HG02938 (cell line): Measurements from ENCODE around the gene ATP5F1A.
"Not testable (repeated sequence)": the region's sequence is repeated elsewhere in the genome, so short reads cannot be mapped to it uniquely, and the experiment has no call there.

ENCODE experiments used
- ATAC-seq: cut with Tn5 transposase; IDR thresholded peaks from one replicate; pipeline ENCODE4 v1.9.1; 2021; ENCODE audit warnings: mild to moderate bottlenecking, moderate library complexity; ENCODE audit not compliant: unreplicated experiment

ATP5F1A gene

DNA sequence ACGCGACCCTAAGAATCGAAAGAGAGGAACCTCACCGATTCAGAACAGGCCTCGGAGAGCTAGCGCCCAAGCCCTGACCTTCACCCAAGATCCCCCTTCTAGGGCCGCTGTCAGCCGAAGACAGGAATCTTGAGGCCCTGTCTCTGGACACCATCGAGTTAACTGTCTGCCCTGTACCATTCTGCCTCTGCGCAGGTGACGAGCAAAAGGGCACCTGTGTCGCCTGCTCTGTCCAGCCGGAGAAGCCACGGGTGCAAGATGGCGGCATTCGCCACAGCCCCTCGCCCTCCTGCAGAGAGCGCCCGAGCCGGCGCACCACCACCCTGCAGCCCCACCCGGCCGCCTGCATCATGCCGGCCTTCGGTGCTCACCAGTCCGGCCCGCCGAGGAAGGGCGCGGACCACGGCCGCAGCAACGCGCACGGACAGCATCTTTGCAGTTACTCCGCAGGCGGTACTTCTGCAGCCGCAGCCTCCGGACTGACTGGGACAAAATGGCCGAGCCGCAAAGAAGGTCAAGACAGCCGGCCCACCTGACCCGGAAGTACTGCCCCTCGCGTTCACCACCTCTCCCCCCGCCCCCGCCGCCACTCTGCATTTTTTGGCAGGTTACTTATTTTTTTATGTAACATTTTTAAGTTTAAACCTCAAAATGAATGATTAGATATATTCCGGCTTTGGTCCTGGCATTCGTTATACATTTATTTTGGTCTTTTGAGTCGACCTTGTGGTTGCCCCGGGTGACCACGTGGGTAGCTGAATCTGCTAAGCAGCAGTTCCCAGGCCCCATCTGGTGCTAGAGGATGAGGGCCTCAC, at the start of gene ATP5F1A:
TSS of gene ATP5F1A (minus strand) at position 496 of the 815 bp plus-strand sequence. CDS start at position 431, 65 bp downstream.
- peak; percentile 78 for ATAC-seq

DNA sequence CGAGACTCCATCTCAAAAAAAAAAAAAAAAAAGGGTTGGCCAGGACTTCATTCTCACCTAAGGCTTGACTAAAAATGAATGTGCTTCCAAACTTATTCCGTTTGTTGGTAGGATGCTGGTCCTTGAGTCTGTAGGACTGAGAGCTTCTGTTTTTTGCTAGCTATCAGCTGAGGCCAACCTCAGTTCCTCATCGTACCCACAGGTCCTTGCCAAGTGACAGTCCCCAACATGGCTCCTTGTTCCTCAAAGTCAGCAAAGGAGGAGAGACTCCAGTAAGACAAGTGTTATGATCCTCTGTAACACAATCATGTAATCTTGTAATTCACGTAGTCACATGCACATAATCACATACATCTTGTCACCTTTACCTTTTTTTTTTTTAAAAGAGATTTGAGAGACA, 43.1 kb upstream of the ATP5F1A start:
- ATAC-seq, result no peak

DNA sequence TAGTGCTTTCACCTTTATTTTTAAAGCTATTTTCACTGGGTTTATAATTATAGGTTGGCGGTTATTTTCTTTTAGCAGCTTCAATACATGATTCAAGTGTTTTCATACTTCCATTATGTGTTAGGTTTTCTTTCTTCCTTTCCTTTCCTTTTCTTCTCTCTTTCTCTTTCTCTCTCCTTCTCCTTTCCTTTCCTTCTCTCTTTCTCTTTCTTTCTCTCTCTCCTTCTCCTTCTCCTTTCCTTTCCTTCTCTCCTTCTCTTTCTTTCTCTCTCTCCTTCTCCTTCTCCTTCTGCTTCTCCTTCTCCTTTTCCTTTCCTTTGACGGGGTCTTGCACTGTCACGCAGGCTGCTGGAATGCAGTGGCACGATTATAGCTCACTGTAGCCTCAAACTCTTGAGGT, 42.1 kb upstream of the ATP5F1A start:
- no peak for ATAC-seq

DNA sequence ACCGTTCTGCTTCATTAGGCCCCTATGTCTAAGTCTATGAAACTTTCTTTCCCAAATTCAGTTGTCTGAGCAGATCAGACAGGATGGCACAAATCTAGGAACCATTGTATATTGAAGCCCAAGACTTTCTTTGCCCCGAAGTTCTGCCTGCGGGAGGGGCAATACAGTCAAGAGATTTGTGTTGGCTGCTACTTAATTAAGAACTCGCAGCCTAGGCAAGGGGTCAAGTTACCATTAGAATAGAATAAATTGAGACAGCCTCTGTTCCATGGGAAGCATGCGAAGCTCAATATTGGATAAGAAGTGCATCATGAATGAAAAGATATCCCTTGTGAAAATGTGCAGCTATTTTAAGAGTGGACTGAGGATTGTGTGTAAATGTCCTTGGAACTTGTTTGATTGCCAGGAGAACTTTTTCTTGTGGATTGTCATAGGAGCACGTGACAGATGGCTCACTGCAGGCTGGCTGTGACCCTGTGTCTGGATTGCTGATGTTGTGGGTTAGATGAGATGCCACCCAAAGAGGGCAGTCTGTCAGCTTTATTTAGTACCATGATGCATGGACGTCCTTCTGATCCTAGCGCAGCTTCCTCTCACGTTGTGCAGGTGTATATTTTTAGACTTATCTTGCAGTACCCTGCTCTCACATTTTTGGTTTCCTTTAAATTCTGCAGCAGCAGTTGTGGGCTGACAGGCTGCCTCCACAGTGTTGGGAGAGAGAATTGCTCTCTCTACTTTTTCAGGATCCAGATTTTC, 37.0 kb upstream of the ATP5F1A start:
- no peak for ATAC-seq

DNA sequence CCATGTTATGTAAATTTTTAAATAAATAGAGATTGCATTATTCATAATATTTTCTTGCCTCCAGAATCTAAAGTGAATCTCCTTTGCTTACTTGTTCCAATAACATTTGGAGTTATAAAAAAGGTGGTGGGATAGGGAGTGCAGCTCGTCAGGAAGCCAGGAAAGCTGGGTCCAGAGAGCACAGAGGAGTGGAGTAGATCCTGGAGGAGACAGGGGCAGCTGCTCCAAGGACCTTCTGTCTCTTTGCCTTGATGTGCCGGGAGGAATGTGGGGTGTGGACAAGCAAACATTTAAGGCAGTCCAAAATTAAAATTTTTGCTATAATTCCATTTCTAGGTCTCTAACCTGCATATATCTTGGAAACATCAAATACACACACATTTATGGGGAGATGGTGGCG, 35.4 kb upstream of the ATP5F1A start:
- ATAC-seq, result no peak

DNA sequence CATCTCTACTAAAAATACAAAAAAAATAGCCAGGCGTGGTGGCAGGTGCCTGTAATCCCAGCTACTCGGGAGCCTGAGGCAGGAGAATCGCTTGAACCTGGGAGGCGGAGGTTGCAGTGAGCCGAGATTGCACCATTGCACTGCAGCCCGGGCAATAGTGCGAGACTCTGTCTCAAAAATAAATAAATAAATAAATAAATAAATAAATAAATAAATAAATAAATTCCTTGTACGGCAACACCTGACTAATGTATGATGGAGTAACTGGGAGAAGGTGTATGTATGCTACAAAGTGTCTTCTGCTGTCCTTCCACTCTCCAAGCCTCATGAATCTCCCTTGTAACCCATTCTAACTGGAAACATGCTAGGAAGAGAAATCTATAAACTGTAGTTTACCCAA, 32.5 kb upstream of the ATP5F1A start:
- ATAC-seq, result not testable (repeated sequence)

DNA sequence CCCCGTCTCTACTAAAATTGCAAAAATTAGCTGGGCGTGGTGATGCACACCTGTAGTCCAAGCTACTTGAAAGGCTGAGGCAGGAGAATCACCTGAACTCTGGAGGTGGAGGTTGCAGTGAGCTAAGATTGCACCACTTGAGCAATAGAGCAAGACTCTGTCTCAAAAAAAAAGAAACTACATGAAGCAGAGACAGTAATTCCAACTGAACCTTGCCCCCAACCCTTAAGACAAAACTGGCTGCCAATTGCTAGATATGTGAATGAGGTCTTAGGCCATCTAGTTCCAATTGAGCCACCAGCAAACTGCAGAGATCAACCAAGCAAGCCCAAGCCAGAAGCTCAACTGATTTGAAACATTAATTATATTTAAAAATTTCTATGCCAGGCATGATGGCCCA, 32.0 kb upstream of the ATP5F1A start:
- no peak for ATAC-seq

DNA sequence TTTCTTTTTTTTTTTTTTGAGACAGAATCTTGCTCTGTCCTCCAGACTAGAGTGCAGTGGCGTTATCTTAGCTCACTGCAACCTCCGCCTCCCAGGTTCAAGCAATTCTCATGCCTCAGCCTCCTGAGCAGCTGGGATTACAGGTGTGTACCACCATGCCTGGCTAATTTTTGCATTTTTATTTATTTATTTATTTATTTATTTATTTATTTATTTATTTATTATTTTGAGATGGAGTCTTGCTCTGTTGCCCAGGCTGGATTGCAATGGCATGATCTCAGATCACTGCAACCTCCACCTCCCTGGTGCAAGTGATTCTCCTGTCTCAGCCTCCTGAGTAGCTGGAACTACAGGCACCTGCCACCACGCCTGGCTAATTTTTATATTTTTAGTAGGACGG, 28.5 kb upstream of the ATP5F1A start:
- ATAC-seq, result not testable (repeated sequence)

DNA sequence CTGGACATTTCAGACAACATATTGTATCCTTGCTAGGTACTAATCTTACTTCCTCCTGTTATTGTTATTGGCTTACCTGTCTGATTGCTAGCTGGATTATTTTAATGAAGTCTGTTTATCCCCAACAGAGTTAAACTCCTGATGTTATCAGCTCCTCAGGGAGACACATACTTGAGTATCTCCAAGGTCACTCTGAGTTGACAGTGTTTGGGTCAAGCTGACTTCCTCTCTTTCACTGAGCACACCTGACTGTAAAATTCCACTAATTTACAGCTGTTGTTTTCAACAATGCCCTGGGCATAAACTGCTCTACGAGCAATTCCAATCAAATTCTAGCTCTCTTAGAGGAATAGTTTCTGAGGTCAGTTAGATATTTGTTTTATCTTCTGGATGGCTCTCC, 15.7 kb upstream of the ATP5F1A start:
- ATAC-seq, result no peak

DNA sequence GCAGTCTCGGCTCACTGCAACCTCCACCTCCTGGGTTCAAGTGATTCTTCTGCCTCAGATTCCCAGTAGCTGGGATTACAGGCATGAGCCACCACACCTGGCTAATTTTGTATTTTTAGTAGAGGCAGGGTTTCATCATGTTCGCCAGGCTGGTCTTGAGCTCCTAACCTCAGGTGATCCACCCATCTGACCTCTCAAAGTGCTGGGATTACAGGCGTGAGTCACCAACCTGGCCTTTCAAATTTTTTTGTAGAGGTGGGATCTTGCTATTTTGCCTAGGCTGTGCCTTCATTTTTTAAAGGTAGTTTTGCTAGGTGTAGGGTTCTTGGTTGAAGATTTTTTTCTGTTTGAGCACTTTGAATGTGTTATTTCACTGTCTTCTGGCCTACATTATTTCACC, 12.3 kb upstream of the ATP5F1A start:
- ATAC-seq, result no peak

DNA sequence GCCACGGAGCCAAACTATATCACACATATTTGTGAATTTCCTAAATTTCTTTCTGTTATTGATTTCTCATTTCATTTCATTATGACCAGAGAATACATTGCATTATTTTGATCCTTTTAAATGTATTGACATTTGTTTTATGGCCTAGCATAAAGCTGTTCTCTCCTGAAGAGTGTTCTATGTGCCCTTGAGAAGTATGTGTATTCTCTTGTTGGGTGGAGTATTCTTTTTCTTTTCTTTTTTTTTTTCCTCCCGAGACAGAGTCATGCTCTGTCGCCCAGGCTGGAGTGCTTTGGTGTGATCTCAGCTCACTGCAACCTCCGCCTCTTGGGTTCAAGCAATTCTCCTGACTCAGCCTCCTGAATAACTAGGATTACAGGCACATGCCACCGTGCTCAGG, 11.3 kb upstream of the ATP5F1A start:
- no peak for ATAC-seq

DNA sequence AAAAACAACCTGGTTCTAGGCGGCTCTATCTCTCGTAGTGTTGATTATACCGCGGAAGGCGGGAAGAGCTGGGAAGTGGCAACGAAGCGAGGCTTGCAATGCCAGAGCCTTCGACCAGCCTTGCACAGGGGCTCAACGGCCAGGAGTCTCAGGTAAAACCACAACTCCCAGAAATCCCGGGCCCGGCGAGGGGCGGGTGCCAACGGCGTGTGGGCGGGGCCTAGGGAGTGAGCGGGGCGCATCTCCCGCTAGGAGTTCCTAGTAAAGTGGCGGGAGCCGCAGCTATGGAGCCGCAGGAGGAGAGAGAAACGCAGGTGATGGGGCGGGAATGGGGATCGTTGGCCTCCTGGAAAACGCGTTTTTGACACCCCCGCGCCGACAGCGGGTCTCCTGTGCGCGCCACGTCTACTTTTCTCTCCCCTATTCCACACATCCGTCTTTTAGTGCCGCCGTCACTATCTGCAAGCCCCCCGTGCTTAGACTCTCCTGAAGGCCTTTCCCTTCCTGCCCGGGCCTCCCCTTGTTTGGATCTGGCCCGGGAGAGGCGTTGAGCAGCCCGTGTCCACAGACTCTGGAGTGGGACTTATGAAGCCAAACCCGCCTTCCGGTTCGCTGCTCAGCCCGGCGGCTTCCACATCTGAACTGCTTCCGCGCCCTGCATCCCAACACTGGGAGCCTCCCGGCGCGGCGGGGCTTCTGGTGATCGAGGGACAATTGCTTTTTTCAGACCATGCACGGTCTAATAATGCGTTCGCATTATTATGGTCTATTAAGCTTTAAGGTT, 6.2 kb upstream of the ATP5F1A start, which contains the start of gene HAUS1:
TSS of gene HAUS1 (plus strand) at position 258 of the 784 bp plus-strand sequence. CDS start at position 285, 27 bp downstream.
- ATAC-seq, result no peak

DNA sequence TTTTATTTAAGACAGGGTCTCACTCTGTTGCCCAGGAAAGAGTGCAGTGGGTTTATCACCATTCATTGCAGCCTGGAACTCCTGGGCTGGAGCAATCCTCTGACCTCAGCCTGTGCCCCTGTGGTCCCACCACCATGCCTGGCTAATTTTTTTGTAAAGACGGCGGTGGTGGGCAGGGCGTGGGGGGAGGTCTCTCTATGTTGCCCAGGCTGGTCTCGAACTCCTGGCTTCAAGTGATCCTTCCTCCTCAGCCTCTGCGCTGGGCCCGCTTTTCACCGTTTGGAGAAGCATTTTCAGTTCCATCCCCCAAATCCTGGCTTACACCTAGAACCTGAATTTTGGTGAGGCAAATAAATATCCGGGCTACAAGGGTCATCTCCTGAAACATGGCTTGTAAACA, 1.4 kb upstream of the ATP5F1A start:
- ATAC-seq, result no peak

DNA sequence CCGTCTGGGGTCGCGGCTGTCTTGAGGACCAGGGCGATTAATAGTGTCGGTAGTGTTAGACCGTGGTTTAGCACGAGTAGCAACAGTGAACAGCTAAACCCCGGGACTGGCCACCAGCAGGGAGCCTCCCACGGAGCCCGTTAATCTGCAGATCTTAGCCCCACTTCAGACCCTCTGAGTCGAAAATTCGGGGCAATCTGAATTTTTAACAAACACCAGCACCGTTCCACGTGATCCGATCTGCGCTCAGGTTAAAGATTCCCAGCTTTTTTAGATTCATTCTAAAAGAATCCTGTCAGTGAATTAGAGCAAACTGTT, 479 bp upstream of the ATP5F1A start:
- no peak for ATAC-seq

DNA sequence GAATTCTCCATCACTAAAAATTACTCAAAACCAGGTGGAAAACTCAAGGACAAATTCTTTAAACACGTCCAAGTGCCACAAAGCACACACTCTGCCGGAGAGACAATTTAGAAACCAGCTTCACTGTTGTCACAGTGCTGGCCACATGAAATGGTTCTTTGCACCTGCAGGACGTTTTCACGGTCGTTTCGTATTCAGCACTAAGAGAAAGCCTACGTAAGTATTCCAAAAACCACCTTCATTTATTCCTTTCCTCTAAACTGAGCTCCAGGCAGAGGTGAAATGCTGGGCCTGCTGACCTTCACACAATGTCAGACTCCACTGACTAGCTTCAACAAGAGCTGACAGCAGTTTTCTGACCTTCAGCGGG, 680 bp downstream of the ATP5F1A start:
- peak; percentile 18 for ATAC-seq

DNA sequence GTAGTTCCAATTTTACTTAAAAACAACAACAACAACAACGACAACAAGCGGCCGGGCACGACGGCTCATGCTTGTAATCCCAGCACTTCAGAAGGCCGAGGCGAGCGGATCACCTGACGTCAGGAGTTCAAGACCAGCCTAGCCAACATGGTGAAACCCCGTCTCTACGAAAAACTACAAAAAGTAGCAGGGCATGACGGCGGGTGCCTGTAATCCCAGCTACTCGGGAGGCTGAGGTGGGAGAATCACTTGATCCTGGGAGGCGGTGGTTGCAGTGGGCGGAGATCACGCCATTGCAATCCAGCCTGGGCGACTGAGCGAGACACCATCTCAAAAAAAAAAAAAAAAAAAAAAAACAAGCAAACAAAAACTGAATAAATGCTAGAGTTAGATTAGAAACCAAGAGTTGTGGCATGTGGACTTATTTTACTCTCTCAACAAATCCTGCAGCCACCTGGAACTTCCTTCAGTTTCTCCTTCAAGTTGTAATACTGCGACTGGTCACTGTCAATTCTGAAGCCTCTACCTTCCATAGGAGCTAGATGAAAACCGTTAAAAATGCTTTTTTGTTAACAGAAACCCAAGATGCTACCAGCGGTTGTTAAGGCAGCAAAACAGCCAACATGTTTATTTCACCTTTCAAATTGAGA, 1.3 kb downstream of the ATP5F1A start:
- no peak for ATAC-seq

DNA sequence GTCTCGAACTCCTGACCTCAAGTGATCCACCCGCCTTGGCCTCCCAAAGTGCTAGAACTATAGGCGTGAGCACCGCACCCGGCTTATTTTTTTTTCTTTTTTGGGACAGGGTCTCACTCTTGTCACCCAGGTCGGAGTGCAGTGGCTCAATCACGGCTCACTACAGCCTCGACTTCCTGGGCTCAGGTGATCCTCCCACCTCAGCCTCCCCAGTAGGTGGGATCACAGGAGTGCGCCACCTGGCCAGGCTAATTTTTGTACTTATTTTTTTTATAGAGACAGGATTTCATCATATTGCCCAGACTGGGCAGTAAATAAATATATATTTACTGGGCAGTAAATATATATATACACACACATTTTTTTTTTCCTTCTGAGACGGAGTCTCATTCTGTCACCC, 2.6 kb downstream of the ATP5F1A start:
- no peak for ATAC-seq

DNA sequence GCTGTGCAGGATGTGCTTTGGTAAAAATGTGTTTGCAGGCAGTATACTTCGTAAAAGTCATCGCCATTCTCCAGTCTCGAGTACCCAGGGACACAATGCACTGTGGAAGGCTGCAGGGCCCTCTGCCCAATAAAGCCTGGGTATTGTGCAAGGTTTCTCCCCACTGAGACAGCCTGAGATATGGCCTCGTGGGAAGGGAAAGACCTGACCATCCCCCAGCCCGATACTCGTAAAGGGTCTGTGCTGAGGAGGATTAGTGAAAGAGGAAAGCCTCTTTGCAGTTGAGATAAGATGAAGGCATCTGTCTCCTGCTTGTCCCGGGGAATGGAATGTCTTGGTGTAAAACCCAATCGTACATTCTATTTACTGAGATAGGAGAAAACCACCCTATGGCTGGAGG, 9.6 kb downstream of the ATP5F1A start:
- not testable (repeated sequence) for ATAC-seq

DNA sequence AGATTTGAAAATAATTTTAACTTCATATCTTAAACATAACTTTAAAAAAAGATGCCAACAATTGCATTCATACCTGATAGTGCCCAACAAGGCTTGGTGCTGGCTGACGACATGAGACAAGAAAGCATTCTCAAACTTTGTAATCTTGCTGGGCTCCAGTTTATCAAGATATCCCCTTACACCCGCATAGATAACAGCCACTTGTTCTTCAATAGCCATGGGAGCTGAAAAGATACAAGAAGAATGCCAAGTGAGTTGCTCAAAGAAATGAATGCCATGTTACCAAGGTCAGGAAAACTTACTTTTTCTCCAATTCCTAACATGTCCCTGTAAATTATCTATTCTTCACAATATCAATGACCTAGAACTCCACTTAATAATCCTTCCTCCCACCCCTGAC, 13.7 kb downstream of the ATP5F1A start:
- no peak for ATAC-seq

DNA sequence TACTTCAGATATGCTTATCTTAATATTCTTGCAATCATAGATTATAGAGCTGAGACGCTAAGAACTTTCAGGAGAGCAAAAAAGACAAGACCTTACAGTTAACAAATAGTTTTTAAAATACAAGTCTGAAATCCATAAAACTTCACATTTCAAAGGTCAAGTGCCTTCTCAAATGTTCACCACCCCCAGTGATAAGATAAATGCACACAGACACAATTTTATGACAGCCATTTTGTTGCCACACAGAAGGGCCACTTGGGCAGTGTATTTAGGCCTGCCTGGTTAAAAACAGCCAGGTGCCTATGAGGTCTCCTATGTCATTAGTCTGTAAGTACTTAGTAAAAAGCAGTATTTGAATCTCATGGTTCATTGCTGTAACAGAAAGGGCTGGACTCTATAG, 17.9 kb downstream of the ATP5F1A start:
- ATAC-seq, result no peak

DNA sequence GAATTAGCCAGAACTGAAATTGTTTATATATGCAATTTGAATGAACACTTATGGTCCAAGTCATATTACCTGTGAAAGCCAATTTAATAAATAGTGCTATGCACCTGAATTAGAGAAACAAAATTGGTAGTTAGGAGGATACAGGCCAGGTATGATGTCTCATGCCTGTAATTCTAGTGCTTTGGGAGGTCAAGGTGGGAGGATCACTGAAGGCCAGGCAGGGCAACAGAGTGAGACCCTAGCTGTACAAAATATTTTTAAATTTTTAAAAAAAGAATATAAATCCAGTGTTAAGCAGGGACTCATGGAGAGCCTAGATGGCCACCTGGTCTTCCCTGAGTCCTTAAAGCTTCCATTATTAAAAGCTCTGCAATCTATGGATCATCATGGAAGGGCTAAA, 18.8 kb downstream of the ATP5F1A start:
- ATAC-seq, result no peak
